Type B pancreatic cell (in vitro differentiated cells): ENCODE data around the gene MMP24. TPM values are rescaled to one million over a fixed set of nuclear protein-coding genes. Genes with fewer than 3 reads are reported as not detected.
"Not testable (repeated sequence)": the region's sequence is repeated elsewhere in the genome, so short reads cannot be mapped to it uniquely, and the experiment has no call there.

Experiments
- DNase-seq: peaks from one replicate; pipeline ENCODE4 v3.0.0; 2021; ENCODE audit warnings: mixed read lengths; ENCODE audit not compliant: unreplicated experiment; ENCODE audit errors: extremely low spot score
- H3K27ac Mint-ChIP-seq: 2 replicates; pipeline ENCODE4 v1.8.0; 2021; ENCODE audit warnings: mild to moderate bottlenecking, mixed read lengths
- H3K27me3 Mint-ChIP-seq: 2 replicates; pipeline ENCODE4 v1.8.0; 2021; ENCODE audit warnings: mixed read lengths
- H3K36me3 Mint-ChIP-seq: 2 replicates; pipeline ENCODE4 v1.8.0; 2021; ENCODE audit warnings: mixed read lengths
- H3K4me1 Mint-ChIP-seq: one replicate; pipeline ENCODE4 v1.8.0; 2021; ENCODE audit warnings: mixed read lengths; ENCODE audit not compliant: unreplicated experiment
- H3K4me3 Mint-ChIP-seq: 2 replicates; pipeline ENCODE4 v1.8.0; 2021; ENCODE audit warnings: mild to moderate bottlenecking, mixed read lengths
- H3K9me3 Mint-ChIP-seq: 2 replicates; pipeline ENCODE4 v1.8.0; 2021; ENCODE audit warnings: mixed read lengths
- total RNA-seq: library from RNA; stranded (reverse); gene quantifications from 2 replicates; pipeline ENCODE4 v1.2.1, GENCODE V29; 2021; ENCODE audit warnings: low replicate concordance
- TF ChIP-seq, protein P1 (sequence below): fragments of 200-600 bp; sonication (generic); conservative IDR thresholded peaks from 2 replicates; pipeline ENCODE4 v1.5.0; 2021; ENCODE audit warnings: antibody characterized with exemption, mild to moderate bottlenecking

The MMP24 gene
- total RNA-seq, 1 donor from 2014 or later: 2.6 TPM

DNA sequence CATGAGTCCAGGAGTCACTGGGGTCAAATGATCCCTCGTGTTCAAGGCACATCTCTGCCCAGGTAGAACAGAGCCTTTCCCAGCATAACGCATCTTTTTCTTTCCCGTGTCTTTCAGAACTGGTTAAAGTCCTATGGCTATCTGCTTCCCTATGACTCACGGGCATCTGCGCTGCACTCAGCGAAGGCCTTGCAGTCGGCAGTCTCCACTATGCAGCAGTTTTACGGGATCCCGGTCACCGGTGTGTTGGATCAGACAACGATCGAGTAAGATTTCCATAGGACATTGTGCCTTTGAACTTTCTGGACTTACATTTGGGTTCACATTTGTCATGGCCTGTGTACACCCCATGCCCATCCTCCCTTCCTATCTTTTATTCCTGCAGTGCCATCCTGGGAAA lies 20.2 kb downstream of the MMP24 start:
- no peak overlapping the region for H3K4me3 Mint-ChIP-seq
- TF ChIP-seq, protein P1, sequence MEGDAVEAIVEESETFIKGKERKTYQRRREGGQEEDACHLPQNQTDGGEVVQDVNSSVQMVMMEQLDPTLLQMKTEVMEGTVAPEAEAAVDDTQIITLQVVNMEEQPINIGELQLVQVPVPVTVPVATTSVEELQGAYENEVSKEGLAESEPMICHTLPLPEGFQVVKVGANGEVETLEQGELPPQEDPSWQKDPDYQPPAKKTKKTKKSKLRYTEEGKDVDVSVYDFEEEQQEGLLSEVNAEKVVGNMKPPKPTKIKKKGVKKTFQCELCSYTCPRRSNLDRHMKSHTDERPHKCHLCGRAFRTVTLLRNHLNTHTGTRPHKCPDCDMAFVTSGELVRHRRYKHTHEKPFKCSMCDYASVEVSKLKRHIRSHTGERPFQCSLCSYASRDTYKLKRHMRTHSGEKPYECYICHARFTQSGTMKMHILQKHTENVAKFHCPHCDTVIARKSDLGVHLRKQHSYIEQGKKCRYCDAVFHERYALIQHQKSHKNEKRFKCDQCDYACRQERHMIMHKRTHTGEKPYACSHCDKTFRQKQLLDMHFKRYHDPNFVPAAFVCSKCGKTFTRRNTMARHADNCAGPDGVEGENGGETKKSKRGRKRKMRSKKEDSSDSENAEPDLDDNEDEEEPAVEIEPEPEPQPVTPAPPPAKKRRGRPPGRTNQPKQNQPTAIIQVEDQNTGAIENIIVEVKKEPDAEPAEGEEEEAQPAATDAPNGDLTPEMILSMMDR: no peak
- H3K9me3 Mint-ChIP-seq: no peaks in the 10 kb centered on the region

DNA sequence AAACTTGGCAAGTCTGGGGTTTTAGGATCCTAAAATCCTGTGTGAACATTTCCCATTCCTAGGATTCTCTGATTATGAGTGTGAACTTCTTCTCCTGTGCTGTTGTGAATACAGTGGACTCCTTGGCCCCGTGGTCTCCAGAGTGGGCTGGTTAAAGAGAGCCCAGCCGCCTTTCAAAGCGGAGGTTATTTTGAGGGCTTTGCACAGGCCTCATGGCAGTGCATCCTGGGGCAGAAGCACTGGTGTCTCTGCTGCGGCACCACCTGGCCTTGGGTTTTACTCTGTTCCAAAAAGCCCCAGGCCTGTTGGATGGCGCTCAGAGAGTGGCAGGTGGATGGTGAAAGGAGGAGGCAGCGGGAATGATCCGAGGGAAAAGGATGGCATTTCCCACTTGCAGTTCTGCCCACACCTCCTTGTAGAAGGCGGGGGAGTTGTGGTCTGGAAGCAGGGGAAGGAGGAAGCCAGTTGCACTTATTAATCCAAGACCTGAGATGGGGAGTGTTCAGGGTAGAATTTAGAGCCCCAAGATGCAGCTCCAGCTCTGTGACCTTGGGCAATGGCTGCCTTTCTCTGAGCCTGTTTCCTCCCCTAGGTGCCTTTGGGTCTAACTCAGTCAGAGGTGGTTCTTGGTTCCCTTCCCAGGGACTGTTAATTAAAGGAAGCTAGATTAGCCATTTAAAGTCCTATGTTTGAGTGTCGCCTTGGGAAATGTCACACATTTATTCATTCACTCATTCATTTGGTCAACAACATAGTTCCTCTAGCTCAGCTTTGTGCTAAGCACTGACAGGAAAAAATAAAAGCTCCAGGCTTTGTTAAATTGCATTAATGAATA lies 22.4 kb downstream of the MMP24 start:
- H3K4me1 Mint-ChIP-seq: no peaks in the 10 kb centered on the region
- no peaks in the 10 kb centered on the region for H3K36me3 Mint-ChIP-seq
- H3K9me3 Mint-ChIP-seq: no peaks in the 10 kb centered on the region
- no peak overlapping the region for H3K27ac Mint-ChIP-seq
- no peak overlapping the region for H3K4me3 Mint-ChIP-seq
- TF ChIP-seq, protein P1: no peak
- H3K27me3 Mint-ChIP-seq: no peaks in the 10 kb centered on the region
- no peak for DNase-seq

More for the DNA sequence above, 20.2 kb downstream of the MMP24 start:
- Mint-ChIP-seq H3K27ac (no peak overlapping the region), H3K4me1 (no peaks in the 10 kb centered on the region), H3K36me3 (no peaks in the 10 kb centered on the region), H3K27me3 (no peaks in the 10 kb centered on the region)
- DNase-seq: no peak

DNA sequence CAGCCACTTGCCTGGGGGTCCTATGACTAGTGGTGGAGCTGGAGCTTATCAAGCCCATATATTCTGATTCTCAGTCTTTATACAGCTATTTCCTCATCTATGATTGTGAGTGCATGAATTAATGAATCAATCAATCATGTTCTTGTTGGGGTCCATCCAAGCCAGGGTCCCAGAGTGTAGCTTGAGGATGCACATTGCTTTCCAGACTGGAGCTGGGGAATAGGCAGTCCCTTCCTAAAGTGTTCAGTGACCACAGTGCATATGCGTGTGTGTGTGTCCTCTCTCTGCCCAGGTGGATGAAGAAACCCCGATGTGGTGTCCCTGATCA lies 25.1 kb downstream of the MMP24 start:
- Mint-ChIP-seq H3K36me3 (no peaks in the 10 kb centered on the region), H3K4me3 (no peak overlapping the region), H3K9me3 (no peaks in the 10 kb centered on the region), H3K27ac (no peak overlapping the region), H3K27me3 (no peaks in the 10 kb centered on the region), H3K4me1 (no peaks in the 10 kb centered on the region)
- DNase-seq: no peak
- TF ChIP-seq, protein P1: no peak

DNA sequence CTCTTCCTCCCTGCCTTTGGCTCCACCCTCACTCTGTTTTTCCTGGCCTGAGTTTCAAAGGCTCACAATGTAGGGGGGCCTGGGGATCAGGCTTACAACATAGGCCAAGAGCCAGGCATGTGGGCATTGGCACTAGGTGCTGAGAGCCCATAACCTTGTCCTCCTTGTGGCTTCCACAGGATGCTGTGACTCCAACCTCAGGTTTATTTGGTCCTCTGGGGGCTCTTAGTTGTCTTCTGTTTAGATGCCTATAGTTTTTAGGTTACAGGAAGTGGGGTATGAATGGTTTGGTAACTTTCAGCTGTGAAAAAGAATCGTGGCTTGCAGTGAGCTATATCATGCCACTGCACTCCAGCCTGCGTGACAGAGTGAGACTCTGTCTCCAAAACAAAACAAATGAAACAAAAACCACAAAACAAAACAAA lies 25.6 kb downstream of the MMP24 start:
- H3K9me3 Mint-ChIP-seq: peaks cover 1% of the 10 kb centered on the region
- no peak overlapping the region for H3K27ac Mint-ChIP-seq
- H3K27me3 Mint-ChIP-seq: no peaks in the 10 kb centered on the region
- DNase-seq: no peak
- H3K4me3 Mint-ChIP-seq: no peak overlapping the region
- TF ChIP-seq, protein P1: no peak
- no peaks in the 10 kb centered on the region for H3K36me3 Mint-ChIP-seq
- H3K4me1 Mint-ChIP-seq: no peaks in the 10 kb centered on the region

DNA sequence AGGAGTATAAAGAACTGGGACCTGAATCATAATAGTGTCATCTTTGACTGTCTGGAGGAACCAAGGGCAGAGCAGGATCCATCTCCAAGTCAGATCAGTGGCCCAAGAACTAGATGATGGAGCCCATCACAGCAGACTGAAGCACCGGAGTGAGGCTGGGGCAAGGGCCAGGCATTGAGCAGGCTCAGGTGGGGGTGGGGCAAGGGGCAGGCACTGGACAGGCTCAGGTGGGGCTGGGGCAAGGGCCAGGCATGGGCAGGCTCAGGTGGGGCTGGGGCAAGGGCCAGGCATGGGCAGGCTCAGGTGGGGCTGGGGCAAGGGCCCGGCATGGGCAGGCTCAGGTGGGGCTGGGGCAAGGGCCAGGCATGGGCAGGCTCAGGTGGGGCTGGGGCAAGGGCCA lies 26.1 kb downstream of the MMP24 start:
- H3K9me3 Mint-ChIP-seq, H3K27me3 Mint-ChIP-seq, DNase-seq, H3K4me3 Mint-ChIP-seq, H3K27ac Mint-ChIP-seq, H3K4me1 Mint-ChIP-seq, H3K36me3 Mint-ChIP-seq: not testable (repeated sequence)

DNA sequence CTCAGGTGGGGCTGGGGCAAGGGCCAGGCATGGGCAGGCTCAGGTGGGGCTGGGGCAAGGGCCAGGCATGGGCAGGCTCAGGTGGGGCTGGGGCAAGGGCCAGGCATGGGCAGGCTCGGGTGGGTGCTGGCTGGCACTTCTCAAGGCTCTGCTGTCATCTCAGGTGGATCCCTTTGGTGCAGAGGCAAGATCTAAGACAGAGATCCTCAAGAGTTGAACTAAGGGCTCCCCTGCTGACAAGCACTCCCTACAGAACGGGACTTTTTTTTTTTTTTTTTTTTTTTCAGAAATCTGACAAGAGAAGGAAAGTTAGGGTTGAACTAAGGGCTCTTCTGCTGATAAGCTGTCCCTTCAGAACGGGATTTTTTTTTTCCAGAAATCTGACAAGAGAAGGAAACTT lies 26.5 kb downstream of the MMP24 start:
- Mint-ChIP-seq H3K27me3 (no peaks in the 10 kb centered on the region), H3K36me3 (no peaks in the 10 kb centered on the region), H3K4me3 (no peak overlapping the region), H3K9me3 (peaks cover 5% of the 10 kb centered on the region), H3K27ac (no peak overlapping the region), H3K4me1 (no peaks in the 10 kb centered on the region)
- TF ChIP-seq, protein P1: no peak
- DNase-seq: no peak
